ENCODE measurements around the gene ENPP3. TPM values are rescaled to one million over a fixed set of nuclear protein-coding genes. Genes with fewer than 3 reads are reported as not detected.

Gene ENPP3
- total and polyA plus RNA-seq, 9 of the 15 experiments (the other 6 are each of a cell fraction or from before 2014, with no cell fraction given) = 14.0 to 32.8 (median 21.6) TPM

DNA sequence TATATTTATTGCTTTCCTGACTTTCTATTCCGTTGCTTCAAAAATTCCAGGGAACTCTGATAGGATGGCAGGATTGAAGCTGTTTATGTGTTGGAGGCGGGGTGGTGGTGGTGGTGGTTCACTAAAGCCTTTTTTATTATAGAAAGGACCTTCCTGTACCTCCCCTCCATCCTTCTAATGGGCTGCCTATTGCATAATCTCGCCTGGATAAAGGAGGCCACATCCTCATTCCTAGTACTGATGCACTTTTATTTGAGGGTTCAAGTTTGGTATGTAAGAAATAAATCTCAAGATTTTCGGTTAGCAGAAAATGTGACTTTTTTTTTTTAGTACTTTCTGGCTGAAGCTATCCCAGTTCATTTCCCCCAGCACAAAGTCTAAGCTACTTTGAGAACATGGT, 92.4 kb downstream of the ENPP3 start (continued):
- TF ChIP-seq ATF1 (CRISPR knock-in tag; IDR thresholded peaks at IDR 0.05) = no peak
- no peak for TF ChIP-seq ATF1 (tag; IDR thresholded peaks at IDR 0.05)
- no peak for TF ChIP-seq SAFB2 (IDR thresholded peaks at IDR 0.05; ENCODE audit: borderline replicate concordance, low read depth, low read length, severe bottlenecking)
- no peak for TF ChIP-seq ARNT (IDR thresholded peaks at IDR 0.05)
- TF ChIP-seq IRF2 (CRISPR knock-in tag; IDR thresholded peaks at IDR 0.05) = no peak
- TF ChIP-seq E4F1 (CRISPR knock-in tag; IDR thresholded peaks at IDR 0.05; ENCODE audit: borderline replicate concordance) = no peak
- TF ChIP-seq TSC22D4 (tag; IDR thresholded peaks at IDR 0.05) = no peak

DNA sequence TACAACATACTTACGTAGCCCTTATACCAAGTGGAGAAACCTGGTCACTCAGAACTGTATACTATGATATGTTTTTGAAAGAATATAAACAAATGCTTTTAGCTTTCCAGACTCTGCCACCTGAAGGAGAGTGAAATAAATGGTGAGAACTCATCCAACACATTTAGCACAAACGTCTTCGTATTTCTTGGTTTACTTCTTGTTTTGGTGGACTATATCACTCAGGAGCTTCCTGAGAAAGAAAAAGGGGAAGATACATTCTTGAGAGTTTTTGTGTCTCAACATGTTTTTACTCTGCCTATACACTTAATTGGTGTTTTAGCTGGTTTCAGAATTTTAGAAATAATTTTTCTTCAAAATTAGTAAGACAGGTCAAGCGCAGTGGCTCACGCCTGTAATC, 93.2 kb downstream of the ENPP3 start:
- H3K4me1 ChIP-seq (replicated peaks in 1 of 2; ENCODE audit: control insufficient read depth in 2 of 2, insufficient read depth in 2 of 2, low read length in 2 of 2) = no peaks in the 10 kb centered on the region
- no peak overlapping the region for H3K4me3 ChIP-seq
- peaks cover 24% of the 10 kb centered on the region; the same call in 1 of the 3 replicates for H3K36me3 ChIP-seq (ENCODE audit: control insufficient read depth, insufficient read depth, low read length)
- no peak overlapping the region for H3K27ac ChIP-seq (ENCODE audit: extremely low read depth, low read depth, low read length)
- no peaks in the 10 kb centered on the region for H4K20me1 ChIP-seq (replicated peaks; ENCODE audit: control insufficient read depth, insufficient read depth, low read length)
- no peak overlapping the region for H3K9ac ChIP-seq (ENCODE audit: insufficient read depth in 1 of 2, low read depth in 2 of 2, low read length in 2 of 2)
- intact Hi-C loops (cut with micrococcal nuclease) (no loop called here), in situ Hi-C loops (cut with MboI) (no loop called here)
- no peaks in the 10 kb centered on the region for H3K9me3 ChIP-seq (replicated peaks; ENCODE audit: control insufficient read depth, insufficient read depth, low read depth, low read length)
- POLR2A ChIA-PET = interaction anchor here (0.8 to 1.2 kb wide), 2 partner anchors 9 to 10 kb away, joined by 3 read pairs; no protein-coding TSS in a partner anchor
- no peaks in the 10 kb centered on the region for H3K27me3 ChIP-seq (ENCODE audit: control insufficient read depth in 2 of 2, insufficient read depth in 2 of 2, low read length in 2 of 2)
- ATAC-seq (no peak), DNase-seq (ENCODE audit: extremely low read depth in 1 of 4, low spot score in 3 of 4) (no peak), FAIRE-seq (peak; percentile 46)
- no peaks in the 10 kb centered on the region for H3K9me1 ChIP-seq (ENCODE audit: control insufficient read depth, insufficient read depth, low read length)
- CTCF ChIA-PET (ENCODE audit: low intra/inter-chr PET ratio) = no interaction called here
- H3K79me2 ChIP-seq (ENCODE audit: control insufficient read depth, insufficient read depth, low read length) = no peaks in the 10 kb centered on the region
- no peak overlapping the region for H3K4me2 ChIP-seq (ENCODE audit: insufficient read depth, low read length)
- BruUV-seq (replicated peaks) = no TSS peak
- WGBS (ENCODE audit: insufficient coverage, low coverage, missing lambda C conversion rate) = 82% methylated on average over 5 of the region's 5 CpGs
- H2AFZ ChIP-seq (ENCODE audit: low read depth, low read length) = no peak overlapping the region
- TF ChIP-seq NR2C1 (IDR thresholded peaks at IDR 0.05) (no peak), NR2C1 (tag; IDR thresholded peaks at IDR 0.05) (no peak), RBM15 (IDR thresholded peaks at IDR 0.05; ENCODE audit: insufficient read depth, low read length) (no peak), XRCC5 (IDR thresholded peaks at IDR 0.05; ENCODE audit: low read depth, low read length) (no peak), MED1 (CRISPR knock-in tag; IDR thresholded peaks at IDR 0.05; ENCODE audit: borderline replicate concordance) (no peak), KAT2B (IDR thresholded peaks at IDR 0.05; ENCODE audit: low read depth, low read length) (no peak), ZNF431 (CRISPR knock-in tag; IDR thresholded peaks at IDR 0.05) (no peak), FOS (IDR thresholded peaks at IDR 0.05; ENCODE audit: extremely low read depth, insufficient read length) (no peak), E2F3 (CRISPR knock-in tag; IDR thresholded peaks at IDR 0.05) (no peak), ZFP36 (IDR thresholded peaks at IDR 0.05; ENCODE audit: low read depth, low read length, partially characterized antibody) (no peak), TARDBP (IDR thresholded peaks at IDR 0.05) (no peak), KDM5B (IDR thresholded peaks at IDR 0.05; ENCODE audit: insufficient replicate concordance, low read depth, low read length) (no peak), CREB3L1 (IDR thresholded peaks at IDR 0.05; ENCODE audit: borderline replicate concordance, low read depth) (no peak)
